ENCODE results near the gene GLTP.

The GLTP gene

DNA sequence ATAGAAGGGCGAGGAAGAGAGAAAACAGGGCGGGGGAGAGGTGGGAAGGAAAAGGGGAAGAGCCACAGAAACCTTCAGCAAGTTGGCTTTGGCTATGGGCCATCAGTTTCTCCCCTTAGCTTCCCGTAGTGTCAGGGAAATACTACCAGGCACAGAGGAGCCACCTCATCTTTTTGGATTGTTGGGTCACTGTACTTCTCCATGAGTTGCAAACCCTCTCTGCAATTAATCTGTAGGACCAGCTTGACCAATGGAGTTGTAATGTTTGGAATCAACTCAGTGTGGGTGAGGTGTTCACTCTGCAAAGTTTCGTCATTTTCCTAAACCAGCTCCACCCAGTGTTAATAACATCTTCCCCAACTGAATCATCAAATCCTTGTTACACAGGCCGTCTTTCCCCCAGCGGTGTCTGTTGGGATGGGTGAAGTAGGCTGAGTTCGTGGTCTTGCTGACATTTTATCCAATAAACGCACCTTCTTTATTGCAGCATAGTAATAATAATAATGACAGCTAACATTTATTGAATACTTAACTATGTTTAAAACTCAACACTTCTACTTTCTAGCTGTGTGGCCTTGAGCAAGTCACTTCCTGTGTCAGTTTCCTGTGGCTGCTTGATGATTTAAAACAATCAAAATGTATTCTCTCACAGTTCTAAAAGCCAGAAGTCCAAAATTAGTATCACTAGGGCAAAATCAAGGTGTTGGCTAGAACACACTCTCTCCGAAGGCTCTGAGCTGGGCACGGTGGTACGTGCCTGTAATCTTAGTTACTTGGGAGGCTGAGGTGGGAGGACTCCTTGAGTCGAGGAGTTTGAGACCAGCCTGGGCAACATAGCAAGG, 8.1 kb upstream of the GLTP start:
- H4K20me1 ChIP-seq: no peaks in the 10 kb centered on the region
- peak overlapping the region; percentile 66 to 97 (median 90) for H3K27ac ChIP-seq
- H3K4me2 ChIP-seq: peak overlapping the region; percentile 69 to 93 (median 83)
- H3K27me3 ChIP-seq: no peaks in the 10 kb centered on the region
- no peaks in the 10 kb centered on the region for H3K36me3 ChIP-seq
- H3K4me1 ChIP-seq: peaks cover 54 to 86% (median 67%) of the 10 kb centered on the region in 10 experiments
- H3K9me3 ChIP-seq (replicated peaks in 1 of 11): no peaks in the 10 kb centered on the region
- peak overlapping the region in 6 of 10 experiments; percentile 20 to 51 (median 35); a peak in 9 of 20 replicates for H3K4me3 ChIP-seq
- peak overlapping the region; percentile 46 to 81 (median 74); a peak in 21 of 22 replicates for H3K9ac ChIP-seq
- TF ChIP-seq Cebpa-rat (IDR thresholded peaks at IDR 0.05): peak in 4 of 11 experiments; percentile 14 to 68 (median 43); a peak in 5 of 22 replicates

DNA sequence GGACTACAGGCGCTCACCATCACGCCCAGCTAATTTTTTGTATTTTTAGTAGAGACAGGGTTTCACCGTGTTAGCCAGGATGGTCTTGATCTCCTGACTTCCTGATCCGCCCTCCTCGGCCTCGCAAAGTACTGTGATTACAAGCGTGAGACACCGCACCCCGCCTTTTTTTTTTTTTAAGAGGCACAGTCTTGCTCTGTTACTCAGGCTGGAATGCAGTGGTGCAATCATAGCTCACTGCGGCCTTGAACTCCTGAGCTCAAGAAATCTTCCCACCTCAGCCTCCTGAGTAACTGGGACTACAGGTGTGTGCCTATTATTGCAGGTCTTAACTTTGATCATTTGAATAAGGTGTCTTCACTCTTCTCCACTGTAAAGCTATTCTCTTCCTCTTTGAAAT, 5.3 kb upstream of the GLTP start:
- no peak overlapping the region for H3K9ac ChIP-seq
- H3K4me2 ChIP-seq: peak overlapping the region in 1 of 11 experiments; percentile 26; a peak in 1 of 22 replicates
- H3K4me1 ChIP-seq: peaks cover 41 to 69% (median 47%) of the 10 kb centered on the region in 10 experiments
- no peak overlapping the region for H3K4me3 ChIP-seq
- H3K27ac ChIP-seq: no peak overlapping the region
- H4K20me1 ChIP-seq: no peaks in the 10 kb centered on the region
- H3K27me3 ChIP-seq: no peaks in the 10 kb centered on the region
- H3K36me3 ChIP-seq: no peaks in the 10 kb centered on the region
- no peak for TF ChIP-seq Cebpa-rat (IDR thresholded peaks at IDR 0.05)
- no peaks in the 10 kb centered on the region for H3K9me3 ChIP-seq (replicated peaks in 1 of 11)

DNA sequence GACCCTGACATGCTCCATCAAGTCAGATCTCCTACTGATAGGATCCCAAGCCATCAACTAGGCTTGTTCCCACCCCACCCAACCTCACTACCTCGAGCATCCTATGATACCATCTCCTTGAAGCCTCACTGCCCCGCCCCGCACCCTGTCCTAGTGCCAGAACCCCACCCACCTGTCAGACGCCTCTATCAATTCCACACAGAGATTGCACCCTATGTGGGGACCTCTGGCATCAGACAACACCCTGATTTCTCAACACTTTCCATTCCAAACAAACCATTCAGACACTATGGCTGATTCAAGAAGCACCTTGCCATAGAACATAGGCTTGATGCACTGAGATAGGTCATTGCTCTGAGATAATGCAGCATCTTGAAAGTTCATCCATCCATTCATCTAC, 3.1 kb upstream of the GLTP start:
- H3K4me1 ChIP-seq: peaks cover 34 to 61% (median 40%) of the 10 kb centered on the region in 10 experiments
- TF ChIP-seq Cebpa-rat (IDR thresholded peaks at IDR 0.05): no peak
- H3K27ac ChIP-seq: no peak overlapping the region
- H3K36me3 ChIP-seq: no peaks in the 10 kb centered on the region
- H3K4me2 ChIP-seq: no peak overlapping the region
- H3K4me3 ChIP-seq: no peak overlapping the region
- H3K27me3 ChIP-seq: no peaks in the 10 kb centered on the region
- H3K9ac ChIP-seq: no peak overlapping the region
- H4K20me1 ChIP-seq: peaks cover 0 to 8% (median 3%) of the 10 kb centered on the region in 11 experiments; a peak in 8 of 22 replicates
- H3K9me3 ChIP-seq (replicated peaks in 1 of 11): no peaks in the 10 kb centered on the region

DNA sequence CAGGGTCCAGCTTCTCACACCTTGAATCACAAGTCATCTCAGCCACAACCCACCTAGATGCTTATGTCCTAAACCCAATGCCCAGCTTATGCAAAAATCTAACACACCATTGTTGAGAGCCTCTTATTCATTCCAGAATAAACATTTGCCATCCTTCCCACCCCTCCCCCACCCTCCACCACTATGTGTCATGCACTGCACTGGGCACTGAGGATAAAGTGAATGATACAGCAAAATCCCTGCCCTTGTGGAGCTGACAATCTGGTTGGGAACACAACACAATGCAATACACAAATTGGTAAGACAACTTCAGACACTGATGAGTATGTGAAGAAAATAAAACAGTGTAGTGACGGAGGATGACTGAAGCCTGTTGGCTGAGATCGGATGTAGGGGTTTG, 1.4 kb upstream of the GLTP start:
- TF ChIP-seq Cebpa-rat (IDR thresholded peaks at IDR 0.05): no peak
- no peak overlapping the region for H3K4me3 ChIP-seq
- H3K4me2 ChIP-seq: peak overlapping the region in 3 of 11 experiments; percentile 79 to 99 (median 95); a peak in 1 of 22 replicates
- no peaks in the 10 kb centered on the region for H3K36me3 ChIP-seq
- H3K27ac ChIP-seq: no peak overlapping the region
- peaks cover 35 to 61% (median 40%) of the 10 kb centered on the region in 10 experiments for H3K4me1 ChIP-seq
- peaks cover 0 to 24% (median 8%) of the 10 kb centered on the region in 11 experiments; a peak in 11 of 22 replicates for H4K20me1 ChIP-seq
- no peak overlapping the region for H3K9ac ChIP-seq
- H3K27me3 ChIP-seq: no peaks in the 10 kb centered on the region
- H3K9me3 ChIP-seq (replicated peaks in 1 of 11): no peaks in the 10 kb centered on the region

DNA sequence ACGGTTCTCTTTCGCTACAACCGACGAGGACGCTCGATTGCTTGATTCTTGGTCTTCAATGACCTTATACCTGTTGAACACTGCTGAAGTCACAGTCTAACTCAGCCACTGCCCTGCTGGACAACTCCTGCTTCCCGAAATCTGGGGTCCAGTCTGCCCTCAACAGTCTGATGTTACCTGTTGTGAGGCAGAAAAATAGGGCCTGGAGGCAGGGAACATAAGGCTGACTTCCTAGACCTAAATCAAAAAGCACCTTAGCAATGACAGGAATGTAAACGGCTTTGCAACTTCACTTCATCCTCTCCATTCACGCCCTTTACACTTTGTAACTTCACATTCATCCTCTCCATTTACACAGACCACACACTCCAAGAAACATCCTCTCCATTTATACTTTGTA, 597 bp upstream of the GLTP start:
- Histone ChIP-seq H3K36me3 (no peaks in the 10 kb centered on the region), H3K9ac (peak overlapping the region; percentile 78 to 91 (median 88)), H3K4me3 (peak overlapping the region; percentile 81 to 96 (median 88)), H4K20me1 (peaks cover 0 to 29% (median 9%) of the 10 kb centered on the region in 11 experiments; a peak in 11 of 22 replicates), H3K27ac (peak overlapping the region in 8 of 11 experiments; percentile 31 to 86 (median 62); a peak in 12 of 22 replicates), H3K9me3 (replicated peaks in 1 of 11) (no peaks in the 10 kb centered on the region), H3K27me3 (no peaks in the 10 kb centered on the region), H3K4me1 (peaks cover 42 to 61% (median 46%) of the 10 kb centered on the region in 10 experiments), H3K4me2 (peak overlapping the region; percentile 79 to 100 (median 97))
- no peak for TF ChIP-seq Cebpa-rat (IDR thresholded peaks at IDR 0.05)

DNA sequence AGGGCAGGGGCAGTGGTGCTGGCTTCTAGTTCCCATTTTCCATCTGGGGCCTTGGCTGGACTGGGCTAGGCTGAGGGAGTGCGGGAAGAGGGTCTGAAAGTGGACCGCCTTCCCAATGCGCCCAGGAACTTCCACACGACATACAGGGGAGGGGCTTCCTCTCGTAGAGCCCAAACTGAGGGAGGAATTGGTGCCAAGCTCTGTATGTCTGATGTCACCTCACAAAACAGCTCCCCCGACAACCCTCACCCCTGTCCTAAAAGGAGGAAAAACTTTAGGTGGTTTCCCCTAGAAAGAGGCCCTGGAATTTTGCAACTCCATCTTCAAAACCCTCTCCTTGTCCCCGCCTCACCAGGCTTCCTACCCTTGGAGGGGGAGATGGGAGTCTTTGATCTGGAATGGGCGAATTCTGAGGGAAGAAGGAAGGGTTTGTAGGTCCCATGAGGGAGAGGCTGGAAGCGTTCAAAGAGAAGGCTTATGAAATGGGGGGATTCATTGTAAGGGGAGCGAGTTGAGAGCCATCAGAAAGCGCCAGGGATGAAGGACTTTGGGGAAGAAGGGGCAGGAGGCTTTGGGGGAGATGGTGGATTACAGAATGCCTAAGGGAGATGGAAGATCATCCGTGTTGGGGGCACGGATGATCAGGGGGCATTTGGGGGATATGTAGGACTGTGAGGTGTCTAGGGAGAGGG, 844 bp downstream of the GLTP start:
- no peak for TF ChIP-seq Cebpa-rat (IDR thresholded peaks at IDR 0.05)
- H3K27me3 ChIP-seq: no peaks in the 10 kb centered on the region
- H3K27ac ChIP-seq: peak overlapping the region; percentile 62 to 86 (median 81)
- H3K9ac ChIP-seq: peak overlapping the region; percentile 78 to 91 (median 88)
- peak overlapping the region; percentile 81 to 96 (median 88) for H3K4me3 ChIP-seq
- H3K36me3 ChIP-seq: no peaks in the 10 kb centered on the region
- H3K9me3 ChIP-seq (replicated peaks in 1 of 11): no peaks in the 10 kb centered on the region
- H3K4me1 ChIP-seq: peaks cover 47 to 59% (median 54%) of the 10 kb centered on the region in 10 experiments
- H4K20me1 ChIP-seq: peaks cover 0 to 38% (median 14%) of the 10 kb centered on the region in 11 experiments; a peak in 11 of 22 replicates
- H3K4me2 ChIP-seq: peak overlapping the region; percentile 84 to 100 (median 95)

DNA sequence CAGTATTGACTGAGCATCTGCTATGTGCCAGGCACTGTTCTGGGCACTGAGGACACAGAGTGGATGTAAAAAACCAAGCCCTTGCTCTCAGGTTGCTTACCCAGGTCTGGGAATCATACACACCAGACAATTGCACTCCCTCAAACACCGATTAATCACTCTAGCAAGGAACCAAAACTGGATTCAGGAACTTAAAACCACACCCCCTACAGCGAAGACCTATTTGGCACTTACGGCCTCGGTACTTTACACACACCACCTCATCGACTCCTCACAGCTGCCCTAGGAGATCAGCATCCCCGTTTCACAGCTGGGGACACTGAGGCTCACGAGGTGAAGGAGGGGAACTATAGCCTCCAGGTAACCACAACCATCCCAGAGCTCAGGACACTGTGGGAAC, 1.6 kb downstream of the GLTP start:
- Histone ChIP-seq H3K27me3 (no peaks in the 10 kb centered on the region), H3K4me3 (peak overlapping the region in 9 of 10 experiments; percentile 81 to 96 (median 89); a peak in 15 of 20 replicates), H4K20me1 (peaks cover 0 to 44% (median 14%) of the 10 kb centered on the region in 11 experiments; a peak in 11 of 22 replicates), H3K4me1 (peaks cover 49 to 63% (median 56%) of the 10 kb centered on the region in 10 experiments), H3K9me3 (replicated peaks in 1 of 11) (no peaks in the 10 kb centered on the region), H3K27ac (peak overlapping the region in 3 of 11 experiments; percentile 75 to 86 (median 82); a peak in 4 of 22 replicates), H3K36me3 (peaks cover 0 to 7% (median 0%) of the 10 kb centered on the region in 11 experiments; a peak in 2 of 22 replicates), H3K4me2 (peak overlapping the region; percentile 84 to 100 (median 95)), H3K9ac (peak overlapping the region in 9 of 11 experiments; percentile 86 to 91 (median 88); a peak in 12 of 22 replicates)
- no peak for TF ChIP-seq Cebpa-rat (IDR thresholded peaks at IDR 0.05)

DNA sequence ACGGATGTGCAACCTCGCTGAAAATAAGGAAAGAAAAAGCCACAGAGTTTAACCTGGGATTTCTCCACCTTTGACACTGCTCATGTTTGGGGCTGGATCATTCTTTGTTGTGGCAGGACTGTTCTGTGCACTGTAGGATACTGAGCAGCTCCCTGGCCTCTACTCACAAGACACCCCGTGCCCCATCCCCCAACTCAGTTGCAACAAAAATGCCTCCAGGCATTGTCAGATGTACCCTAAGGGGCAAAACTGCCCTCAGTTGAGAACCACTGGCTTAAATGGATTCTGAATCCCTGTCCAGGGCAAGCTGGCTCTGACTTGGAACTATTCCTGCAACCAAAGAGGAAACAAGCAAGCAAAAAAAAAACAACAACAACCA, 2.1 kb downstream of the GLTP start:
- Histone ChIP-seq H3K4me2 (peak overlapping the region; percentile 84 to 100 (median 95)), H4K20me1 (peaks cover 0 to 47% (median 14%) of the 10 kb centered on the region in 11 experiments; a peak in 11 of 22 replicates), H3K4me1 (peaks cover 49 to 64% (median 57%) of the 10 kb centered on the region in 10 experiments), H3K27me3 (no peaks in the 10 kb centered on the region), H3K9ac (peak overlapping the region in 4 of 11 experiments; percentile 8 to 90 (median 59); a peak in 2 of 22 replicates), H3K9me3 (replicated peaks in 1 of 11) (no peaks in the 10 kb centered on the region), H3K27ac (no peak overlapping the region), H3K36me3 (peaks cover 0 to 11% (median 0%) of the 10 kb centered on the region in 11 experiments; a peak in 3 of 22 replicates), H3K4me3 (peak overlapping the region in 2 of 10 experiments; percentile 84 to 96; a peak in 1 of 20 replicates)
- TF ChIP-seq Cebpa-rat (IDR thresholded peaks at IDR 0.05): no peak
